Measurements from ENCODE around the gene TWF2. TPM values are rescaled to one million over a fixed set of nuclear protein-coding genes. Genes with fewer than 3 reads are reported as not detected.

Gene TWF2
- total RNA-seq, 1 experiment from 2014 or later, result 44.8 TPM

DNA sequence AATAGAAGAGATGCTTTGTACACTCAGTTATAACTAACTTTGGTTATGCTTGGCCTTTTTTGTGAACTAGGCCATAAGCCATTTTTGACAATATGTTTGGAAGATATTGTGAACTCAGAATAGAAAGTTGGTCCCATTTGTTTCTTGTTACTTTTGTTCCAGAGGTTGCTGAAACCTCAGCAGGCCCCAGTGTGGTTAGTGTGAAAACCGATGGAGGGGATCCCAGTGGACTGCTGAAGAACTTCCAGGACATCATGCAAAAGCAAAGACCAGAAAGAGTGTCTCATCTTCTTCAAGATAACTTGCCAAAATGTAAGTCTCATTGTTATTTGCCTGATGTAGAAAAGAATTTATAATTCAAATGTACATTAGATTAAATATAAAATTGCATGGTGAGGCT lies 35.3 kb downstream of the TWF2 start:
- H3K9ac ChIP-seq (ENCODE audit: extremely low read depth, insufficient read length, low read length), result no peak overlapping the region
- H2BK120ac ChIP-seq (ENCODE audit: low read depth, low read length, poor library complexity, severe bottlenecking), result no peak overlapping the region
- no peak overlapping the region for H3K56ac ChIP-seq (ENCODE audit: insufficient read length, low read depth, low read length)
- no peak overlapping the region for H3K14ac ChIP-seq (ENCODE audit: insufficient read depth, low read length)
- no peak overlapping the region for H3K4me2 ChIP-seq (ENCODE audit: insufficient read depth, insufficient read length, low read length)
- no peak overlapping the region for H2BK5ac ChIP-seq (ENCODE audit: insufficient read length, low read length)
- no peak overlapping the region for H4K8ac ChIP-seq (replicated peaks; ENCODE audit: insufficient read length, low read depth, low read length)
- H2BK12ac ChIP-seq (ENCODE audit: insufficient read length, low read depth, low read length), result no peak overlapping the region
- no peaks in the 10 kb centered on the region for H4K20me1 ChIP-seq (ENCODE audit: control insufficient read depth, insufficient read depth, insufficient read length)
- H2AFZ ChIP-seq (ENCODE audit: low read length), result no peak overlapping the region
- no peak overlapping the region for H3K18ac ChIP-seq (ENCODE audit: insufficient read length, low read depth, low read length)
- Mint-ChIP-seq H3K36me3 (ENCODE audit: insufficient read depth in 1 of 3, low read depth in 3 of 3) (peaks cover 47 to 92% (median 88%) of the 10 kb centered on the region in 3 experiments; a peak in 6 of 7 replicates), H3K9me3 (no peaks in the 10 kb centered on the region), H3K27ac (no peak overlapping the region), H3K4me1 (peaks cover 7% of the 10 kb centered on the region in 2 experiments), H3K4me3 (no peak overlapping the region), H3K27me3 (ENCODE audit: low read depth) (no peaks in the 10 kb centered on the region)
- H3K79me1 ChIP-seq (ENCODE audit: insufficient read depth, low read depth, low read length, poor library complexity, severe bottlenecking), result no peaks in the 10 kb centered on the region
- no peaks in the 10 kb centered on the region for H3K27me3 ChIP-seq (ENCODE audit: insufficient read depth, low read length)
- H4K91ac ChIP-seq (ENCODE audit: insufficient read length, low read depth, low read length), result no peak overlapping the region
- H3K23ac ChIP-seq (ENCODE audit: insufficient read length, low read depth, low read length), result no peak overlapping the region
- TF ChIP-seq, protein P1, sequence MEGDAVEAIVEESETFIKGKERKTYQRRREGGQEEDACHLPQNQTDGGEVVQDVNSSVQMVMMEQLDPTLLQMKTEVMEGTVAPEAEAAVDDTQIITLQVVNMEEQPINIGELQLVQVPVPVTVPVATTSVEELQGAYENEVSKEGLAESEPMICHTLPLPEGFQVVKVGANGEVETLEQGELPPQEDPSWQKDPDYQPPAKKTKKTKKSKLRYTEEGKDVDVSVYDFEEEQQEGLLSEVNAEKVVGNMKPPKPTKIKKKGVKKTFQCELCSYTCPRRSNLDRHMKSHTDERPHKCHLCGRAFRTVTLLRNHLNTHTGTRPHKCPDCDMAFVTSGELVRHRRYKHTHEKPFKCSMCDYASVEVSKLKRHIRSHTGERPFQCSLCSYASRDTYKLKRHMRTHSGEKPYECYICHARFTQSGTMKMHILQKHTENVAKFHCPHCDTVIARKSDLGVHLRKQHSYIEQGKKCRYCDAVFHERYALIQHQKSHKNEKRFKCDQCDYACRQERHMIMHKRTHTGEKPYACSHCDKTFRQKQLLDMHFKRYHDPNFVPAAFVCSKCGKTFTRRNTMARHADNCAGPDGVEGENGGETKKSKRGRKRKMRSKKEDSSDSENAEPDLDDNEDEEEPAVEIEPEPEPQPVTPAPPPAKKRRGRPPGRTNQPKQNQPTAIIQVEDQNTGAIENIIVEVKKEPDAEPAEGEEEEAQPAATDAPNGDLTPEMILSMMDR (conservative IDR thresholded peaks at IDR 0.05), result no peak
- no peak overlapping the region for H3K27ac ChIP-seq (ENCODE audit: insufficient read length, low read depth, low read length)
- no peak overlapping the region for H2BK20ac ChIP-seq (ENCODE audit: low read depth, low read length, poor library complexity, severe bottlenecking)
- no peak overlapping the region for H3K4ac ChIP-seq (ENCODE audit: low read depth, low read length)
- H3K9me3 ChIP-seq (ENCODE audit: control insufficient read depth, low read depth, low read length), result no peaks in the 10 kb centered on the region
- H2AK5ac ChIP-seq (ENCODE audit: insufficient read length, low read length), result no peak overlapping the region
- no peaks in the 10 kb centered on the region for H3K79me2 ChIP-seq (ENCODE audit: insufficient read depth, low read length)
- no peak overlapping the region for H2BK15ac ChIP-seq (ENCODE audit: low read depth, low read length)
- WGBS (ENCODE audit: extremely low coverage, insufficient read length, low lambda C conversion rate), result no CpG with 5 or more reads among the region's 1 CpG
- no peak overlapping the region for H4K5ac ChIP-seq (ENCODE audit: insufficient read length, low read depth, low read length)
- H3K4me1 ChIP-seq (ENCODE audit: insufficient read depth, low read length), result no peaks in the 10 kb centered on the region
- no peak overlapping the region for H3T11ph ChIP-seq (ENCODE audit: low read length)
- peaks cover under 1% of the 10 kb centered on the region for H3K23me2 ChIP-seq (ENCODE audit: insufficient read length, low read depth, low read length, poor library complexity, severe bottlenecking)
- no peak for DNase-seq
